ENCODE results near the gene NRG3. TPM values are rescaled to one million over a fixed set of nuclear protein-coding genes. Genes with fewer than 3 reads are reported as not detected.

NRG3 gene
- total RNA-seq, 6 experiments from 2014 or later = 0.34 to 0.99 (median 0.75) TPM

GRCh38 chr10:82757397-82757796 is 882.4 kb downstream of the NRG3 start:
- Histone ChIP-seq H3K4me1 (no peaks in the 10 kb centered on the region), H3K27ac (no peak overlapping the region), H3K9me3 (no peaks in the 10 kb centered on the region), H3K27me3 (no peaks in the 10 kb centered on the region), H3K36me3 (no peaks in the 10 kb centered on the region), H3K4me3 (no peak overlapping the region)
- no peak for TF ChIP-seq POLR2A (IDR thresholded peaks at IDR 0.05)
- TF ChIP-seq, protein P1, sequence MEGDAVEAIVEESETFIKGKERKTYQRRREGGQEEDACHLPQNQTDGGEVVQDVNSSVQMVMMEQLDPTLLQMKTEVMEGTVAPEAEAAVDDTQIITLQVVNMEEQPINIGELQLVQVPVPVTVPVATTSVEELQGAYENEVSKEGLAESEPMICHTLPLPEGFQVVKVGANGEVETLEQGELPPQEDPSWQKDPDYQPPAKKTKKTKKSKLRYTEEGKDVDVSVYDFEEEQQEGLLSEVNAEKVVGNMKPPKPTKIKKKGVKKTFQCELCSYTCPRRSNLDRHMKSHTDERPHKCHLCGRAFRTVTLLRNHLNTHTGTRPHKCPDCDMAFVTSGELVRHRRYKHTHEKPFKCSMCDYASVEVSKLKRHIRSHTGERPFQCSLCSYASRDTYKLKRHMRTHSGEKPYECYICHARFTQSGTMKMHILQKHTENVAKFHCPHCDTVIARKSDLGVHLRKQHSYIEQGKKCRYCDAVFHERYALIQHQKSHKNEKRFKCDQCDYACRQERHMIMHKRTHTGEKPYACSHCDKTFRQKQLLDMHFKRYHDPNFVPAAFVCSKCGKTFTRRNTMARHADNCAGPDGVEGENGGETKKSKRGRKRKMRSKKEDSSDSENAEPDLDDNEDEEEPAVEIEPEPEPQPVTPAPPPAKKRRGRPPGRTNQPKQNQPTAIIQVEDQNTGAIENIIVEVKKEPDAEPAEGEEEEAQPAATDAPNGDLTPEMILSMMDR (IDR thresholded peaks at IDR 0.05) = no peak
- no peak for ATAC-seq
- intact Hi-C loops (cut with DNase I) = no loop called here
- WGBS (ENCODE audit: insufficient coverage, low coverage, low lambda C conversion rate, missing lambda C conversion rate) = 47% methylated on average over 3 of the region's 3 CpGs
- no peak for DNase-seq

- Histone ChIP-seq H3K4me1 (no peaks in the 10 kb centered on the region), H3K27ac (no peak overlapping the region), H3K4me3 (no peak overlapping the region), H3K27me3 (no peaks in the 10 kb centered on the region), H3K36me3 (no peaks in the 10 kb centered on the region), H3K9me3 (no peaks in the 10 kb centered on the region)
- TF ChIP-seq, protein P1 (IDR thresholded peaks at IDR 0.05) = no peak
- TF ChIP-seq POLR2A (IDR thresholded peaks at IDR 0.05) = no peak
- no peak for DNase-seq
- intact Hi-C loops (cut with DNase I) = no loop called here
- no peak for ATAC-seq
Observed at GRCh38 chr10:82757901-82758300, 882.9 kb downstream of the NRG3 start.

GRCh38 chr10:82759050-82759449 is 884.1 kb downstream of the NRG3 start:
- Histone ChIP-seq H3K36me3 (no peaks in the 10 kb centered on the region), H3K27me3 (no peaks in the 10 kb centered on the region), H3K9me3 (no peaks in the 10 kb centered on the region), H3K4me1 (no peaks in the 10 kb centered on the region), H3K27ac (no peak overlapping the region), H3K4me3 (no peak overlapping the region)
- DNase-seq (no peak), ATAC-seq (no peak)
- WGBS (ENCODE audit: insufficient coverage, low coverage, low lambda C conversion rate, missing lambda C conversion rate) = 71% methylated on average over 1 of the region's 1 CpG
- intact Hi-C loops (cut with DNase I) = no loop called here
- TF ChIP-seq, protein P1 (IDR thresholded peaks at IDR 0.05) = no peak
- TF ChIP-seq POLR2A (IDR thresholded peaks at IDR 0.05) = no peak

- no peaks in the 10 kb centered on the region for H3K27me3 ChIP-seq
- H3K27ac ChIP-seq = no peak overlapping the region
- no peaks in the 10 kb centered on the region for H3K9me3 ChIP-seq
- intact Hi-C loops (cut with DNase I) = no loop called here
- 26% methylated on average over 2 of the region's 2 CpGs for WGBS (ENCODE audit: insufficient coverage, low coverage, low lambda C conversion rate, missing lambda C conversion rate)
- no peaks in the 10 kb centered on the region for H3K36me3 ChIP-seq
- no peak for ATAC-seq
- no peak for DNase-seq
- no peak overlapping the region for H3K4me3 ChIP-seq
- no peak for TF ChIP-seq POLR2A (IDR thresholded peaks at IDR 0.05)
- TF ChIP-seq, protein P1 (IDR thresholded peaks at IDR 0.05) = no peak
- H3K4me1 ChIP-seq = no peaks in the 10 kb centered on the region
Observed at GRCh38 chr10:82762641-82763040, 887.6 kb downstream of the NRG3 start.

DNA sequence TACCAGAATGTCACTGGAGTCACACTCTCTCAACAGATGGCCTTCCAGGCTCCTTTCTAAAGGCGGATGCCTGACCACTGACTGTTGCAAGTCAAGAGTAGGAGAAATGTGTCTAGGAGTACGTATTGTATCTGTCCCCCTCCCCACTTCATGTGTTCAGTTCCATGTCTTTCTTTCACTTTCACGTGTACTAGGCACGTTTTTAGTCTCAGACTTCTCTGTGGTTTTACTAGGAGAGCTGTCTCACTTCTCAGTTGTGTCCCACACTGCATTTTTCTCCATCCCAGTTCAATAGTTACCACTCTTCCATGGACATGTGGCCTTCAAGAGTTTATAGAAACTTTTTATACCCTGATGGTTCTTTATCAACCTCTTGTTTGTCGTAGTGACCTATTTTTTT is 893.0 kb downstream of the NRG3 start:
- no peak overlapping the region for H3K4me3 ChIP-seq
- H3K36me3 ChIP-seq = no peaks in the 10 kb centered on the region
- no peak for TF ChIP-seq POLR2A (IDR thresholded peaks at IDR 0.05)
- TF ChIP-seq, protein P1 (IDR thresholded peaks at IDR 0.05) = no peak
- intact Hi-C loops (cut with DNase I) = no loop called here
- ATAC-seq = no peak
- no peaks in the 10 kb centered on the region for H3K4me1 ChIP-seq
- no peaks in the 10 kb centered on the region for H3K9me3 ChIP-seq
- no peak overlapping the region for H3K27ac ChIP-seq
- no peak for DNase-seq
- 48% methylated on average over 5 of the region's 5 CpGs for WGBS (ENCODE audit: insufficient coverage, low coverage, low lambda C conversion rate, missing lambda C conversion rate)
- no peaks in the 10 kb centered on the region for H3K27me3 ChIP-seq
